ENCODE data around the gene PDGFB. TPM values are rescaled to one million over a fixed set of nuclear protein-coding genes. Genes with fewer than 3 reads are reported as not detected.

PDGFB gene
- total RNA-seq, 1 experiment from 2014 or later: 13.1 TPM

GRCh38 chr22:39246217-39246616 lies 1.4 kb upstream of the PDGFB start:
- no peaks in the 10 kb centered on the region for H4K20me1 ChIP-seq (ENCODE audit: insufficient read depth)
- H3K4me3 ChIP-seq (replicated peaks in 1 of 2; ENCODE audit: low read depth in 1 of 2, low read length in 2 of 2): no peak overlapping the region
- H3K79me2 ChIP-seq (ENCODE audit: insufficient read depth, low read length): peaks cover 18% of the 10 kb centered on the region; the same call in 1 of the 2 replicates
- H3K9me2 ChIP-seq (ENCODE audit: insufficient read depth): no peaks in the 10 kb centered on the region
- intact Hi-C loops (cut with micrococcal nuclease): no loop called here
- H2AFZ ChIP-seq (ENCODE audit: low read depth, low read length, poor library complexity, severe bottlenecking): no peak overlapping the region
- H3K4me1 ChIP-seq (ENCODE audit: control insufficient read depth in 1 of 2, insufficient read depth in 2 of 2, low read length in 2 of 2): peaks cover 12 to 37% of the 10 kb centered on the region in 2 experiments
- no TSS peak for BruUV-seq (replicated peaks)
- CTCF ChIA-PET: interaction anchor here (0.9 kb wide), 1 partner anchor 45 kb away, joined by 3 read pairs; no protein-coding TSS in a partner anchor
- no peak for ATAC-seq
- no peaks in the 10 kb centered on the region for H3K27me3 ChIP-seq (ENCODE audit: insufficient read depth, low read length)
- RAD21 ChIA-PET (ENCODE audit: low non-redundant PET in 1 of 2, low total read pairs in 2 of 2, uncharacterized antibody in 2 of 2, unreplicated experiment in 2 of 2): no interaction called here
- no peak for DNase-seq (ENCODE audit: low read depth, low spot score)
- TF ChIP-seq CEBPB (IDR thresholded peaks at IDR 0.05; ENCODE audit: low read depth) (no peak), POLR2AphosphoS5 (IDR thresholded peaks at IDR 0.05; ENCODE audit: low read depth, low read length) (no peak), RAD21 (IDR thresholded peaks at IDR 0.05; ENCODE audit: low read depth) (no peak), EZH2 (IDR thresholded peaks at IDR 0.05) (no peak), JUND (IDR thresholded peaks at IDR 0.05) (no peak), YY1 (IDR thresholded peaks at IDR 0.05; ENCODE audit: extremely low read depth, insufficient replicate concordance, low read depth, low read length) (no peak), POLR2A (IDR thresholded peaks at IDR 0.05; ENCODE audit: borderline replicate concordance, extremely low read depth, insufficient read depth, insufficient read length) (no peak), EZH2phosphoT487 (IDR thresholded peaks at IDR 0.05; ENCODE audit: borderline replicate concordance) (no peak), CTCF (IDR thresholded peaks at IDR 0.05 in 2 of 3, conservative IDR thresholded peaks at IDR 0.05 in 1 of 3; ENCODE audit: borderline replicate concordance in 1 of 3, insufficient read depth in 1 of 3, low read depth in 2 of 3, low read length in 2 of 3) (no peak), ELF1 (IDR thresholded peaks at IDR 0.05; ENCODE audit: borderline replicate concordance, low read depth) (no peak)
- H3K9me3 ChIP-seq (ENCODE audit: control insufficient read depth in 1 of 2, insufficient read depth in 1 of 2, low read depth in 1 of 2, low read length in 2 of 2): no peaks in the 10 kb centered on the region
- H3K9ac ChIP-seq (ENCODE audit: low read length): no peak overlapping the region
- POLR2A ChIA-PET: interaction anchor here (0.6 kb wide), 1 partner anchor 368 kb away, joined by 3 read pairs; no protein-coding TSS in a partner anchor
- H3K27ac ChIP-seq (ENCODE audit: low read depth, low read length): no peak overlapping the region
- no peak overlapping the region for H3K4me2 ChIP-seq (ENCODE audit: low read length)
- H3K36me3 ChIP-seq (ENCODE audit: control insufficient read depth in 1 of 2, insufficient read depth in 2 of 2, low read length in 2 of 2): no peaks in the 10 kb centered on the region

Data from HCT116 (cell line).